ENCODE data around the gene MED15.

MED15 gene

DNA sequence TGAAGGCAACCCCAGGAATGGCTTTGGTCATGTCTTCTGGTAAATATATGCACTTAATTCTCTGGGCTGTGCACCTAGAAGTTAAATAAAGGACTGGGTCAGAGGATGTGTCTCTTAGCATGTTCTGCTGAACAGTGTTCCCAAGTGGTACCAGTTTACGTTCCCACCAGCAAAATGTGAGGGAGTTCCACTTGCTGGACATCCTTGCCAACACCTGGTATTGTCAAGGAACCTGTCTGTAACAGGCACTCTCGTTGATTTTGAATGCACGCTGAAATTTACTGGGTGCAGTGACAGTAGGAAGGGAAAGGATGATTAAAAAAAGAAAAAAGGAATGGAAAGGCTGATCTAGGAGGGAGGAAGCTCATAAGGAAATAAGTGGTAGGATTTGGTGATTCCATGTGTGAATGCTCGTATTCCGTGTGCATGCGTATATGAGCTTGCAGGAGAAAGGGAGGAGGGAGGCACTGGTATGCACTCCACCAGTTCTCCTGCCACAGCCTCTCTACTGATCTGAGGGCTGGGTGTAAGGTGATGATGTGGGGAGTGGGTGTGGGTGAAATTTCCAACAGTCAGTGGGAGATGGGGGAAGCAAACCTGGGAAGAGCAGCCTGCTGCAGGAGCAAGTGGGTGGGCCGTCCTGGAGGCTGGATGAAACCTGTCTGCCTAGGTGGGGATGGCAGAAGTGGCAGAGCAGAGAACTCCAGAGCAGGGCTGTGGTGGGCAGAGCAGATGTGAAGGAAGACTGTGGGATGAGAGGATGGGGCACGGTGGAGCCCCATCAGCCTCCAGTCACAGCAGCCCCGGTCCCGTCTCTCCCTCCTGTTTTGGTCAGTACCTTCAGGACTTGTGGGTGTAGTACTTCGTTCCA is 15.0 kb downstream of the MED15 start:
- no peaks in the 10 kb centered on the region for H3F3A ChIP-seq (ENCODE audit: control insufficient read depth, insufficient read depth)
- H4K20me1 ChIP-seq (ENCODE audit: control insufficient read depth, insufficient read depth, low read depth, low read length): peaks cover 26% of the 10 kb centered on the region
- H3K4me1 ChIP-seq (ENCODE audit: control insufficient read depth, low read length): peaks cover 16% of the 10 kb centered on the region
- H3K27ac ChIP-seq (ENCODE audit: low read depth, low read length): no peak overlapping the region
- H3K9me3 ChIP-seq (ENCODE audit: control insufficient read depth, insufficient read depth, low read length): no peaks in the 10 kb centered on the region
- no peaks in the 10 kb centered on the region for H3K9me2 ChIP-seq (replicated peaks; ENCODE audit: control insufficient read depth, low read length)
- H3K36me3 ChIP-seq (ENCODE audit: control insufficient read depth, low read length): peaks cover 59% of the 10 kb centered on the region
- TF ChIP-seq, protein P1, sequence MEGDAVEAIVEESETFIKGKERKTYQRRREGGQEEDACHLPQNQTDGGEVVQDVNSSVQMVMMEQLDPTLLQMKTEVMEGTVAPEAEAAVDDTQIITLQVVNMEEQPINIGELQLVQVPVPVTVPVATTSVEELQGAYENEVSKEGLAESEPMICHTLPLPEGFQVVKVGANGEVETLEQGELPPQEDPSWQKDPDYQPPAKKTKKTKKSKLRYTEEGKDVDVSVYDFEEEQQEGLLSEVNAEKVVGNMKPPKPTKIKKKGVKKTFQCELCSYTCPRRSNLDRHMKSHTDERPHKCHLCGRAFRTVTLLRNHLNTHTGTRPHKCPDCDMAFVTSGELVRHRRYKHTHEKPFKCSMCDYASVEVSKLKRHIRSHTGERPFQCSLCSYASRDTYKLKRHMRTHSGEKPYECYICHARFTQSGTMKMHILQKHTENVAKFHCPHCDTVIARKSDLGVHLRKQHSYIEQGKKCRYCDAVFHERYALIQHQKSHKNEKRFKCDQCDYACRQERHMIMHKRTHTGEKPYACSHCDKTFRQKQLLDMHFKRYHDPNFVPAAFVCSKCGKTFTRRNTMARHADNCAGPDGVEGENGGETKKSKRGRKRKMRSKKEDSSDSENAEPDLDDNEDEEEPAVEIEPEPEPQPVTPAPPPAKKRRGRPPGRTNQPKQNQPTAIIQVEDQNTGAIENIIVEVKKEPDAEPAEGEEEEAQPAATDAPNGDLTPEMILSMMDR (IDR thresholded peaks at IDR 0.05; ENCODE audit: low read depth, low read length, poor library complexity, severe bottlenecking): no peak
- no peak for TF ChIP-seq EZH2phosphoT487 (IDR thresholded peaks at IDR 0.05; ENCODE audit: borderline replicate concordance, low read length)
- no peaks in the 10 kb centered on the region for H3K27me3 ChIP-seq (ENCODE audit: control insufficient read depth, low read length)
- H3K79me2 ChIP-seq (ENCODE audit: control insufficient read depth, low read length): peaks cover 95% of the 10 kb centered on the region
- no peak overlapping the region for H3K4me3 ChIP-seq (ENCODE audit: low read length)
- H3K4me2 ChIP-seq (ENCODE audit: low read length): no peak overlapping the region

GRCh38 chr22:20523086-20523983 is 15.9 kb downstream of the MED15 start:
- H4K20me1 ChIP-seq (ENCODE audit: control insufficient read depth, insufficient read depth, low read depth, low read length): peaks cover 23% of the 10 kb centered on the region
- no peaks in the 10 kb centered on the region for H3K27me3 ChIP-seq (ENCODE audit: control insufficient read depth, low read length)
- H3K79me2 ChIP-seq (ENCODE audit: control insufficient read depth, low read length): peaks cover 94% of the 10 kb centered on the region
- no peaks in the 10 kb centered on the region for H3K9me3 ChIP-seq (ENCODE audit: control insufficient read depth, insufficient read depth, low read length)
- H3K4me3 ChIP-seq (ENCODE audit: low read length): no peak overlapping the region
- peaks cover 56% of the 10 kb centered on the region for H3K36me3 ChIP-seq (ENCODE audit: control insufficient read depth, low read length)
- no peaks in the 10 kb centered on the region for H3K9me2 ChIP-seq (replicated peaks; ENCODE audit: control insufficient read depth, low read length)
- no peak overlapping the region for H3K4me2 ChIP-seq (ENCODE audit: low read length)
- no peaks in the 10 kb centered on the region for H3F3A ChIP-seq (ENCODE audit: control insufficient read depth, insufficient read depth)
- H3K27ac ChIP-seq (ENCODE audit: low read depth, low read length): no peak overlapping the region
- TF ChIP-seq, protein P1 (IDR thresholded peaks at IDR 0.05; ENCODE audit: low read depth, low read length, poor library complexity, severe bottlenecking): no peak
- TF ChIP-seq EZH2phosphoT487 (IDR thresholded peaks at IDR 0.05; ENCODE audit: borderline replicate concordance, low read length): no peak
- peaks cover 16% of the 10 kb centered on the region for H3K4me1 ChIP-seq (ENCODE audit: control insufficient read depth, low read length)

DNA sequence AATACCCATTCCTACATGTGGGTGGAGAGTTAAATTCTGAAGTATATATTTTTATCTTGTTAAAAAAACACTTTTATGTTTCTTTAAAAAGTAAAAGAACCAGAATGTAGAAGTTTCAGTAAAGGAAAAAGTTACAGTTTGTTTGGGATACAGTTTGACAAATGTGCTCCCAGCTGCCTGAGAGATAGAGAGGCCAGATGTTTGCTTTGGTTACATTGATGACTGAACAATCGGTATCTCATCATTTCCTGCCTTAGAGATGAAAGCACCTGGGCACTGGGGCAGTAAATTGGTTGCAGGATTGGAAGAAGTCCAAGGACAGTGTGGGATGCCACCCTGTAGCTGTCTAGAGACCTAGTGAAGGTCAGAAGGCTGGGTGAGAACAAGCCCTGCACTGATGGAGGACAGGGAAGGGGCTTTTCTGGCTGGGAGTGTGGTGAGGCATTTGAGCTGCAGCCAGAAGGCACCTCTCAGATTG is 16.6 kb downstream of the MED15 start:
- no peak overlapping the region for H3K4me2 ChIP-seq (ENCODE audit: low read length)
- H3K9me2 ChIP-seq (replicated peaks; ENCODE audit: control insufficient read depth, low read length): no peaks in the 10 kb centered on the region
- H3K4me1 ChIP-seq (ENCODE audit: control insufficient read depth, low read length): peaks cover 16% of the 10 kb centered on the region
- no peak for TF ChIP-seq EZH2phosphoT487 (IDR thresholded peaks at IDR 0.05; ENCODE audit: borderline replicate concordance, low read length)
- TF ChIP-seq, protein P1 (IDR thresholded peaks at IDR 0.05; ENCODE audit: low read depth, low read length, poor library complexity, severe bottlenecking): no peak
- no peak overlapping the region for H3K4me3 ChIP-seq (ENCODE audit: low read length)
- H3K27me3 ChIP-seq (ENCODE audit: control insufficient read depth, low read length): no peaks in the 10 kb centered on the region
- H3K27ac ChIP-seq (ENCODE audit: low read depth, low read length): no peak overlapping the region
- H3K79me2 ChIP-seq (ENCODE audit: control insufficient read depth, low read length): peaks cover 94% of the 10 kb centered on the region
- peaks cover 22% of the 10 kb centered on the region for H4K20me1 ChIP-seq (ENCODE audit: control insufficient read depth, insufficient read depth, low read depth, low read length)
- H3F3A ChIP-seq (ENCODE audit: control insufficient read depth, insufficient read depth): no peaks in the 10 kb centered on the region
- H3K36me3 ChIP-seq (ENCODE audit: control insufficient read depth, low read length): peaks cover 55% of the 10 kb centered on the region
- H3K9me3 ChIP-seq (ENCODE audit: control insufficient read depth, insufficient read depth, low read length): no peaks in the 10 kb centered on the region
